Left cardiac atrium (tissue), 4 donors: ENCODE results near the gene CLK3. TPM values are rescaled to one million over a fixed set of nuclear protein-coding genes. Genes with fewer than 3 reads are reported as not detected.
A peak's percentile ranks its signal among the peaks of the same experiment; 100 is the strongest.
"Not testable (repeated sequence)": the region's sequence is repeated elsewhere in the genome, so short reads cannot be mapped to it uniquely, and the experiment has no call there.

ENCODE experiments used
- ATAC-seq, 2 donors: fragments of 200-7000 bp; cut with Tn5 transposase; one replicate each; pipeline ENCODE4 v1.9.1; 2020; ENCODE audit warnings: mild to moderate bottlenecking in 2 of 2, moderate library complexity in 2 of 2
- DNase-seq: peaks from one replicate; pipeline ENCODE4 v3.0.0-alpha.2; 2020
- intact Hi-C, 2 donors: fragments of 100-400 bp; cut with DNase I; formaldehyde crosslinking; loops; one replicate each; pipeline versions ENCODE4 v1.14.1 to v1.15.1; 2022 to 2023
- total RNA-seq, 2 donors: library from RNA; stranded (reverse); fragmentation: NEBNext Ultra II Directional; extraction: Animal tissue kit (Norgen Biotek cat#: 25700); gene quantifications; one replicate each; pipeline ENCODE4 v1.2.1, GENCODE V29; 2021
- donor health status: DM: no; HTN: yes; CAD: no.
- donor health status: DM: no; HTN: yes; CAD: no; lungs with severe emphysema.
- donor health status: DM: yes; HTN: yes; CAD: no.
- donor health status: Dilated cardiomyopathy.

Gene CLK3
- total RNA-seq, 2 donors from 2014 or later = 44.2 to 44.3 TPM

DNA sequence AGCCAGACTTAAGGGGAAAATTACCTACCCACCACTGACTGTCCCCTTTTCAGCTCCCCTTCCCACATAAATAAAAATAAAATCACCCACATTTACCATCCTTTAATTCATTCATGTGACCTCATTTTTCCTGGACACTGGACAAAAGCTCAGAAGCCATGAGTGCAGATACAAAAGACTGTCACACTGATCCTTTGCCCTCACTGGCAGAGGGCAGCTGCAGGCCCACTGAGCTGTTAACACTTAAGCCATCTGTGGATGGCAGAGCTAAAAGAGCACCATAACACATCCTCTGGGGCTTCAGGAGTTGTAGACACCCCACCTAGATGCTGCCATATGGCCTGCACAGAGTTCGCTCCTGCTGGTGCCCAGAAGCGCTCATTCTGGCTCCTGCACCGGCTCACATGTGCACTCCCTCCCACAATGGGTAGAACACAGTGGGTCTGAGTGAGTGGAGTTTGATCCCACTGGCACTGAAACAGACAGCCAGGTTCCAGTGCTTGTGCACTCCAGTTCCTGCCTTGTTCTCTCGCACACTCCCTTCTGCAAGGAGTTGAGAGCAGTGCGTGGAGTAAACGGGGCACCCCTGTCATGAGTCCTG is 41.4 kb downstream of the CLK3 start:
- intact Hi-C loops = no loop called here
- no peak for ATAC-seq

DNA sequence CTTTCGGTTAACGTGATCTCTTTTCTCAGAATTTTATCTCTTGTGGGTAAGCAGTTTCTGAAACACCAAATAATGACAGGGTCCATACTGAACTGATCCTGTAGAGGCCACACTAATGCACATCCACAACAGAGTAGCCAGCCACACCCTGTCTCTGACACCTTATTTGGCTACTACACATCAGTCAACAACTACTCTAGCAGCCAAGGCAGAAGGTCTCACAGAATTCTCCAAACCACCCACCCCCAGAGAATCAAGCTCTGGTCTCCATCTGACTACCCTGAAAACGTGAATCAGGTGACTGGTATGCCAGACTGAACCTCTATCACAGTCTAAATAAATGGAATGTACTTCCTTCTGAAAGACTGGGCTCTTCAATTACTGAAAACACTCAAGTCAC is 42.2 kb downstream of the CLK3 start:
- ATAC-seq = no peak
- DNase-seq = no peak
- intact Hi-C loops = no loop called here

More for the DNA sequence above, 41.4 kb downstream of the CLK3 start:
- no peak for DNase-seq

- ATAC-seq, DNase-seq, intact Hi-C loops: not testable (repeated sequence)
These were observed 45.6 kb downstream of the CLK3 start for GRCh38 chr15:74661280-74661679.

GRCh38 chr15:74662064-74662860 is 46.6 kb downstream of the CLK3 start:
- ATAC-seq = no peak
- intact Hi-C loops = no loop called here

GRCh38 chr15:74663303-74664027 is 47.8 kb downstream of the CLK3 start:
- ATAC-seq (no peak), DNase-seq (no peak)
- intact Hi-C loops = no loop called here

More at GRCh38 chr15:74662064-74662860, 46.6 kb downstream of the CLK3 start:
- no peak for DNase-seq

DNA sequence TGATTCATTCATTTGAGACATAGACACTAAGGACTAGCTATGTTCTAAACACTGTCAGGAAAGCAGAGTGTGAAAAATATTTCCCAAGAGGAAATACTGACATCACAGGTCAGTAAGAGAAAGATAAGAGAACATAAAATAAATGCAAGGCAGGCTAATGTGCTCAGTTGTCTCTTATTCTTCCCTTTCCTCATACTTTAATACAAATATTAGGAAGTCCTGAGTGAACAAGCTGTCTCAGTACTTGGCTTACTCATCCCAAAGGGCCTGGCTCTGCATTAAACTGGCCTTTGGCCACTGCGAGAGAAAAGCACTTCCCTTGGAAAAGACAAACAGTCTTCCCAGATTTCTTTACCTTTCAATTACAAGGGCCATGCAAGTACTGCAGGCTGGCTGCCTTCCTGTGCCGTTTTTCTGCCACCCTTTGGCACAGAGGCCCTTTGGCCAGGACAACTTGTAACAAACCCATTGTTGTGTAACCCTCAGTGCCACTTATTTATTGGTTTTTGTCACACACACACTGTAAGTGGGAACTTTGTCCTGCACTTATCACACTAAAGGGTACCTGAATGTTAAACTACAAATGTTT is 48.5 kb downstream of the CLK3 start:
- ATAC-seq (peak; percentile 61 to 72), DNase-seq (peak; percentile 20)
- intact Hi-C loops = no loop called here

DNA sequence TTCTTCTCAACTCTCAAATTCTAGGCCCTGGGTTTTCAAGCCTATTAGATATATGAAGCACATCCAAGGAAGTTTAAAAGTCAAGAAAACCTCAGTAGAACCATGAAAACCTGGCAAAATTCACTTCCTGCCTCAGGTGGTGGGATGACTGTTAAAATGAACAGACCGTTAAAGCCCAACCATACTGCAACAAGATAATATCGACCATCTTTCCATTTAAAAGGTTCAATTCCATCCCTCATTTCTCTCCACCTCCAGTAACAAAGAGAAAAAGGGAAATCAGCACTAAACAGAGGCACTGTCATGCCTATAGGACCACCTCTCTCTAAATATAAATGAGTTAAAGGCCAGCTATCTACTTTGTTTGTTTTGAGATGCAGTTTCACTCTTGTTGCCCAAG is 49.0 kb downstream of the CLK3 start:
- intact Hi-C loops = no loop called here
- DNase-seq (no peak), ATAC-seq (no peak)

- intact Hi-C loops = no loop called here
- no peak for ATAC-seq
- DNase-seq = no peak
These were observed 52.3 kb downstream of the CLK3 start for GRCh38 chr15:74667975-74668374.

- ATAC-seq (no peak), DNase-seq (no peak)
- intact Hi-C loops = no loop called here
These were observed 54.0 kb downstream of the CLK3 start for GRCh38 chr15:74669627-74670026.

DNA sequence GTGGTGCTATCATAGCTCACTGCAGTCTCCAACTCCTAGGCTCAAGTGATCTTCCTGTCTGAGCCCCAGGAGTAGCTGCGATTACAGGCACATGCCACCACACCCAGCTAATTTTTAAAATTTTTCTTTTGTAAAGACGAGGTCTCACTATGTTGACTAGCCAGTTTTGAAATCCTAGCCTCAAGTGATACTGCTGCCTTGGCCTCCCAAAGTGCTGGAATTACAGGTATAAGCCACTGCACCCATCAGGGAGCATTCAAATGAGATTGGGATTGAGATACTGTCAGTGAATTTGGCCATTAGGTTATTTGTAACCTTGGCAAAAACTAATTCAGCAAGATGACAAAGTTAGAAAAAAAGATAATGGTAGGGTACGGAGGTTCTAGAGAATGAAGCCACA is 58.5 kb downstream of the CLK3 start:
- no peak for DNase-seq
- ATAC-seq = no peak
- intact Hi-C loops = no loop called here

GRCh38 chr15:74676801-74677200 is 61.2 kb downstream of the CLK3 start:
- DNase-seq (no peak), ATAC-seq (no peak)
- intact Hi-C loops = no loop called here

Other genes with a start within 250 kb of the CLK3 start
- 1 to 10 TPM in 1 of 2 donors, under 1 TPM in 1; 0.29 to 1.8 TPM for gene CYP11A1, start 248.2 kb upstream of the CLK3 start, total RNA-seq
- gene SEMA7A, start 181.9 kb upstream of the CLK3 start, total RNA-seq = 1 to 10 TPM; 1.8 to 1.9 TPM
- 10 to 100 TPM; 39.0 to 43.5 TPM for gene UBL7, start 154.7 kb upstream of the CLK3 start, total RNA-seq
- gene ARID3B, start 74.6 kb upstream of the CLK3 start, total RNA-seq = 1 to 10 TPM; 2.1 to 2.6 TPM
- gene EDC3, start 80.2 kb downstream of the CLK3 start, total RNA-seq = 10 to 100 TPM; 19.7 to 19.8 TPM
- under 1 TPM; 0.16 to 0.32 TPM for gene CYP1A1, start 109.7 kb downstream of the CLK3 start, total RNA-seq
- gene CYP1A2, start 133.0 kb downstream of the CLK3 start, total RNA-seq = under 1 TPM in 1 of 2 donors, not detected in 1; 0.12 TPM
- 10 to 100 TPM; 49.7 to 59.2 TPM for gene CSK, start 166.2 kb downstream of the CLK3 start, total RNA-seq
- gene LMAN1L, start 197.0 kb downstream of the CLK3 start, total RNA-seq = 100 to 1,000 TPM in 1 of 2 donors, 10 to 100 TPM in 1; 72.9 to 110 TPM
- 10 to 100 TPM; 11.0 to 24.5 TPM for gene CPLX3, start 210.8 kb downstream of the CLK3 start, total RNA-seq
- 10 to 100 TPM; 35.3 to 41.4 TPM for gene ULK3, start 227.3 kb downstream of the CLK3 start, total RNA-seq